GM20431 (cell line): ENCODE data around the gene SMIM38.

Experiments
- in situ Hi-C: fragments of 300-500 bp; cut with MseI, MboI; formaldehyde crosslinking; loops from one replicate; pipeline ENCODE4 v1.15.0; 2020; ENCODE audit warnings: low sequenced_read_pairs; ENCODE audit not compliant: unreplicated experiment

SMIM38 gene

DNA sequence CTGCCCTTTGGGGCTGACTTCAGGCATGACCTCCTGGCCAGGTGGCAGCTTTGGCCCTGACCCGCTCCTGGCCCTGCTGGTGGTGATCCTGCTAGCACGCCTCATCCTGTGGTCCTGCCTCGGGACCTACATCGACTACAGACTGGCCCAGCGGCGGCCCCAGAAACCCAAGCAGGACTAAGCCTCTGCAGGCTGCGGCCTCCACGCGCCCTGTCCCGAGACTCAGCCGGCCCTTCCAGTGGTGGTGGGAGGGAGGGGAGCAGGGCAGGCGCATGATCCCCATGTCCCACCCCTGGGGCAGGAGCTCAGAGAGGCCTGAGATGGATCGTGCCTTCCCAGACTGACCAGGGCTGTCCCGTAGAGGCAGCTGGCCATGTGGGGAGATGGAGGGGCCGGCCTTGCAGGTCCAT is 2.1 kb downstream of the SMIM38 start:
- in situ Hi-C loops, result no loop called here

DNA sequence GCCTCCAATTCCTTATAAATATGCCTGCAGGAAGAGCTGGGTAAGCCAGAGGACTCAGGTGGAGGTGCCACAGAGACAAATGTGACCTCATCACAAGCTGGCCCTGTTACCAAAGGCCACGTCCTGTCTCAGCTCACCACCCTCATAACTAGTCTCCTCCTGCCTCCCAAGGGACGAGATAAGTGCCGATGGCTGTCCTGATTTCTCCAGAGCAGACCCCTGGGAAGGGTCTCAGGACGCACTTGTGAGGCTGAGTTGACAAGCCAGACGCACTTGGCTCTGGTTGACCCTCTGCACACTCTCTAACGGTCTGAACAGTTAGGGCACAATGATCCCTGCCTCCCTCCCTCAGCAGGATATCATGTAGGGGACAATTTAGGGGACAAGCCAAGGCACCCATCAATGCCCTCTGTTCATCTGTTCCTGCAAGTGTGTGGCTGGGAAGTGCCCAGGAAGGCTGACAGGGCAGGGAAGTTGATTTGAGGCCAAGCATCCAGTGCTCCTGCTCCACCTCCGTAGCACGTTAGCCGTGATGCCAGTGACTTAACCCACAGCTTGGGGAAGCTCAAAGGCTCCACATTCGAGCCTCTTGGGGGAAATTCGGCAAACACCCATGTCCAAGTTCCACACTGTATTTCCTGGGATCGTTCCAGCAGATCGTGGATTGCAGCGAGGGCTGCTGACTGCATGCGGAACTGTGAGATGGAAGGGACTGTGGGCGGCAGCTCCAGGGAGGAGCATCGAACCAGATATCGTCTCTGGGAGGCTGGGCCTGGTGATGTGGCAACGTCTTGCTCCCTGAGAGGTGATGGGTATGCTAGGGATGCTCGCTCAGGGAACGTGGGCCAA is 2.8 kb downstream of the SMIM38 start:
- in situ Hi-C loops, result no loop called here

DNA sequence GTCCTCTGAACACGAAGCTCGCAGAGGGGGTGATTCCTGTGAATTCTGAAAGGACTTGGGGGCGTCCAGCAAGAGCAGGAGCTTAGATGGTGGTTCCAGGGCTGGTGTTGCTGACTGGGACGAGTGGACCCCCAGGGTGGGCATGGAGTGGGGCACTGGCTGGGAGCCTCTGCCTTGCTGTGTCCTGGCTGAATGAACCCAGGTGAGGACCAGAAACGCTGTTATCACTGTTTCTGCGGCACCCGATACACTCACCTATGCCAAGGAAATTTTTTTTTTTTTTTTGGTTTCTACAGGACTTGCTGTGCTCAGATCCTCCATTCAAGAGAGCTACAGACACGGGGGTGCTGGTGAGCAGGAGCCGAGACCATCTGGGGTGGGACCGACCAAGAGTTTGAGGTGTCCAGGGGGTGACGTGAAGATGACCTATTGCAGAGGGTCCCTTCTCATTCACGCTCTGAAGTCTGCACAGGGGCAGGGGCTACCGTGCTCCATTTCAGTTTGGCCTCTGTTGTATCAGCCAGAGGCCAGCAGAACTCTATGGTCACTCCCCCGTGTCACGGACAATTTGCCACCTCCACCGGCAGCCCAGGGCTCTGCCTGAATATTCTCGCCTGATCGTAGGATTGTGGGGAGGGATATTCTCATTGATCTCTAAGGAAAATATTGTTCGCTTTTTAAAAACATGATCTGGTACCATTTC is 3.6 kb downstream of the SMIM38 start:
- in situ Hi-C loops, result no loop called here

DNA sequence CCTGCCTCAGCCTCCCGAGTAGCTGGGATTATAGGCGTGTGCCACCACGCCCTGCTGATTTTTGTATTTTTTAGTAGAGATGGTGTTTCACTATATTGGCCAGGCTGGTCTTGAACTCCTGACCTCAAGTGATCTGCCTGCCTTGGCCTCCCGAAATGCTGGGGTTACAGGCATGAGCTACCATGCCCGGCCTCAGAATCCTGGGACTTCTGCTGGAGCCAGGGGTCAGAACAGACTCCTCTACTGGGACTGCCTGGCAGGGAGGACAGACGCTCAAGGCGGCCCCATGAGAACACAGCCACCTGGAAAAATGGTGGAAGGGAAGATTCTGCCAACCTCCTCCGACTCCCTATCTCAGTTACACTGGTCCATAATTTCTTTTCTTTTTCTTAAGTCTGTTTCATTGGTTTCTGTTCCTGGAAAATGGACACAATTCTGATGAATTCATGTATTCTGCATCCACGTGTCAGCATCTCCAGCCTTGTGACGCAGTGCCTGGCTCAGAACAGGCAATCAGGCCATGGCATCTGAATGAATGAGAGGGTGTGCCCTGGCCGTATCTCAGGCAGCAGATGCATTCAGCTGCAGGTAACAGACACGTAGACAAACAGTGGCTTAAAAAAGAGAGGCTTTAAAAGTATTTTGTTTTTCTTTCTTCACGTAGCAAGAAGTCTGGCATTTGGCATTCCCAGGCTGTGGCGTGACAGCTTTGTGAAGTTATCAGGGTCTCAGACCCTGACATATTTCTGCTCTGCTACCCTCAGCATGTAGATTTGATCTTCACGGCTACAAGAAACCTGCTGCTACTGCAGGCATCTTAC is 4.8 kb downstream of the SMIM38 start:
- in situ Hi-C loops, result no loop called here

DNA sequence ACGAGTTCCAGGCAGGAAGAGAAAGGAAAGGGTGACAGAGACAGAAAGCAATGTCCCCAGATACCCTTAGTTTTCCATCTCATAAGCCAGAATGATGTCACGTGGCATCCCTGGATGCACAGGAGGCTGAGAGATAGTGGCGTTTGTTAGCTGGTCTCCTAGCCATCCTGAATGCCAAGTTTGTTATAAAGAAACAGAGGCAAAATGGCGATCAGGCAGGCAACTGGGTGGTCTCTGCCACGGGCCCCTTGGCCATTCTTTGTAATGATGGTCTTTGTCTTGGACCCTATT is 5.3 kb downstream of the SMIM38 start:
- in situ Hi-C loops, result no loop called here

DNA sequence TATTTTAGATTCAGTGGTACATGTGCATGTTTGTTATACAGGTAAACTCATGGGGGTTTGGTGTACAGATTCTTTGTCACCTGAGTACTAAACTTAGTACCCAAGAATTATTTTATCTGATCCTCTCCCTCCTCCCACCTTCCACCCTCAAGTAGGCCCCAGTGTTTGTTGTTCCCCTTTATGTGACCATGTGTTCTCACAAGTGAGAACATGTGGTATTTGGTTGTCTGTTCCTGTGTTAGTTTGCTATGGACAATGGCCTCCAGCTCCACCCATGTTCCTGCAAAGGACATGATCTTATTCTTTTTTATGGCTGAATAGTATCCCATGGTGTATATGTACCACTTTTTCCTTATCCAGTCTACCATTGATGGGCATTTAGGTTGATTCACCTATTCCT is 6.8 kb downstream of the SMIM38 start:
- in situ Hi-C loops, result no loop called here

DNA sequence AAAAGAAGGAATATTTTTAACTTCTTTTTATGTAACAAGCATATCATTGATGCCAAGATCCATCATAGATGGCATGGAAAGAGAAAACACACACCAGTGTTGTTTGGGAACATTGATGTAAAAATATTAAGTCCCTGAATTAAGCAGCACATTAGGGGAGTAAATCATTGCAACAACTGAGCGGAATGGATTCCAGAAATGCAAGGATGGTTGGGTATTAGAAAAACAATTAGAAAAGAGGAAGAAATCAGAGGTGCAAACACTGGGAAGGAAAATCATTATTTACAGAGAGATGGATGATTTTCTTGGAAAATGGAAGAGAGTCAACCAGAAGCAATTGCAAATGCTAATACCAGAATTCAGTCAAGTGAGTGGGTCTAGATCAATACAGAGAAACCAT is 8.1 kb downstream of the SMIM38 start:
- in situ Hi-C loops, result no loop called here

DNA sequence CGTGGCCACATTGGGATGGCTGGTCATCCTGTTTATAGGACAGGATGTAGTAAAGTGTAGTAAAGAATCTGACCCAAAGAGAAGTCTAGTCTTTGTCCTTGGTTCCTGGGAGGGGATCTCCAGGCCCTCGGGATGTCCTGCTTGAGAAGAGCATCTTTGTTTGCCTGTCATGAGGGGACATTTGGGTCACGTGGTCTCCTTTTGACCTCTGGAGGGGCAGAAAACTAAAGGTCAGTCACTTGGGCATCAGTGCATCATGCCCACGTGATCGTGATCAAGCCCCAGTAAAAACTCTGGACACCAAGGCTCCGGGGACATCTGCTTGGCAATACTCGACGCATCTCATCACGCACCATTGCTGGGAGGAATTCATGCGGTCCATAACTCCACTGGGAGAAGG is 9.1 kb downstream of the SMIM38 start:
- in situ Hi-C loops, result no loop called here

DNA sequence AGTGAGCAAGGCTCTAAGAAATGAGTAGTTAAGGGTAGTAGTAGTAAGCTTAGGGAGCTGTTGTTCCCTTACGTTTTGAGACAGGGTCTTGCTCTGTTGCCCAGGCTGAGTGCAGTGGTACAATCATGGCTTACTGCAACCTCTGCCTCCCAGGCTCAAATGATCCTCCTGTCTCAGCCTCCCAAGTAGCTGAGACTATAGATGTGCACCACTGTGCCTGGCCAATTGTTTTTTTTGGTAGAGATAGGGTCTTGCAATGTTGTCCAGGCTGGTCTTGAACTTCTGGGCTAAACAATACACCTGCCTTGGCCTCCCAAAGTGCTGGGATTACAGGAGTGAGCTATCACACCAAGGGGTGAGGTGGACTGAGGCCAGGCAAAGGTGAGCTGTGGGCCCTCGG is 10.0 kb downstream of the SMIM38 start:
- in situ Hi-C loops, result no loop called here

DNA sequence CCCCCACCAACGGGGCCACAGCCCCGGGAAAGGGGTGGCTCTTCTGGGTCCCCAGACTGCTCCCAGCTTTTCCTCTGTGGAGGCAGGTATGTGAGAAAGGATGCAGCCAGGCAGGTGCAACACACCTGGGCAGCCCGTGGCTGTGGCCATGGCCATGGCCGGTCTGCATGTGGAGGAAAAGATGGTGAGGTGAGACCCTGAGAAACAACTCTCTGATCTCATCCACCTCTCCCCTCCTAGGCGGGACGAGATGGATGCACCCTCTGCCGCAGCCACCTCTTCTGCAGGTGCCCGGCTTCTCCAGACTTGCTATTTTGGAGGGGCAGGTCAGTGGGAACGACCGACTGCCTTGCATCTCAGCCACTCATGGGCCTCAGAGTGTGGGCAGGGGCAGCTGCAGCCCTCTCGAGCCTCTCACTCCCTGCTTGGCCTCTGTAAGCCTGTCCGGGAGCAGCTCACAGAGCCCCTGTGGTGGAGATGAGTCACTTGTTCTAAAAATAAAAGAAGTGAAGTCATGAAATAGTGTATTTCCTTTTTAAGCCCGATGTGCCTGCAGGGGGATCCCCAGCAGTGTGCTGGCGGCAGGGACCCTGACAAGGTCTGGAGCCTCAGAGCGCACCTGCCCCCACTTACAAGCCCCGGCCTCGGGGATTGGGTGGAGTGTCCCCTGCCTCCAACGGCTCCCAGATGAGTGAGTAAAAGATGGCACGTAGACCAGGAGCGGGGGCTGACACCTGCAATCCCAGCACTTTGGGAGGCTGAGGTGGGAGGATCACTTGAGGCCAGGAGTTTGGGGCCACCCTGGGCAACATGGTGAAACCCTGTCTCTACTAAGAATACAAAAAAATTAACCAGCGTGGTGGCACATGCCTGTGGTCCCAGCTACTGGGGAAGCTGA is 10.7 kb downstream of the SMIM38 start:
- in situ Hi-C loops, result no loop called here

DNA sequence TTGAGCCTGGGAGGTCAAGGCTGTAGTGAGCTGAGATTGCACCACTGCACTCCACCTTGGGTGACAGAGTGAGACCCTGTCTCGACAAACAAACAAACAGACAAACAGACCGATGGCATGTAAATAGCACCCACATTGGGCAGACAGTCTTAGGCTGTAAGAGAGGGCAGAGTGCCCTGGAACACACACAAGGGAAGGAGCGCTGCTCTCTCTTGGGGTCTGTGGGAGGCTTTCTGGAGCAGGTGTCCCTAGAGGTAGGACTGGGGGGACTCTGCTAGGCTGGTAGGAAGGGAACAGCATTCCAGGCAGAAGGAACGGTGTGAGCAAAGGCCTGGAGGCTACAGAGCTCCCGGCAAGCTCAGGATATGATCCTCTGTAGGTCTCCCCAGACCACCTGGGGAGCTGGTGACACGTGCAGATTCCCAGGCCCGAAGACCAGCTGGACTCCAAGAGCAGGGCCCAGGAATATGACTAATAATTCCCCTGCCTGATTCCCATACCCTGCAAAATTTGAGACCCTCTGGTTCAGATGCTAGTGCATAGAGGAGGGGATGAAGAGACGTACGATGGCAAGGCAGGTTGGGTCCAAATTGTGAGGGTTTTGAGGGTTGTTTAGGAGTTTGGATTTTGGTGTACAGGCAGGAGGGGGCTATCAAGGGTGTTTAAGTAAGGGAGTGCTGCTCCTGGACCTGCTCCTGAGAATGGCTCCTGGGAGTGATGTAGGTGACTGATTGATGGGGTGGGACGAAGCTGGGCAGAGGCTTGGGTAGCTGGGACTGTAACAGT is 11.6 kb downstream of the SMIM38 start:
- in situ Hi-C loops, result no loop called here

DNA sequence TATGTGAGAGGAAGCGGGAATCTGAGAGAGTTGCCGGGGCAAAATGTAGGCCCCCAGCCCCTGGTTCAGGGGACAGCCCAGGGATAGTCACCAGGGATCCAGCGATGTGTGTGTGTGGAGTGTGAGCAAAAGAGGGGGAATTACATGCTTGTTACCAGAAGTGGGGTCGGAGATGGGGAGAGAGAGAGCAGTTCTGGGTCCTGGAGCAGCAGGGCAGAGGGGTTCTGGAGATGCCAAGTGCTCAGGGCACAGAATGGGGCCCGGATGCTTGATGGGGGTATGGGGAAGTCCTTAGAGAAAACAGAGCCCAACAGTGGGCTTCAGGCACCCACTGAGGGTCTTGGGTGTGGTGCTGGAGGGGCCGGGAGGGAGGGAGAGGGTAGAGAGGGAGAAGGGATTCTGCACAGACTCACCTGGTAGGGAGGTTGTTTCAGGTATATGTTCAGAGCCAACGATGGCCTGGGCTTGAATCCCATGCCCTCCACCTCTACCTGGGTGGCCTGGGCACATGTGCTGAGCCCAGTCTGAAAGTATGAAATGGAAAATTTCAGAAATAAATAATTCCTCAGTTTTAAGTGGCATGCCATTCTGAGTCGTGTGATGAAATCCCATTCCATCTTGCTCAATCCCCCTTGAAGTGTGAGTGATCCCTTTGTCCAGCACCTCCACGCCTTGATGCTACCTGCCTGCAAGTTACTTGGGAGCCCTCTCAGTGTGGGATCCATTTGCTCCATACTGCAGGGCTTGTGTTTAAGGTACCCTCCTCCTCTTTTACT is 12.4 kb downstream of the SMIM38 start:
- in situ Hi-C loops, result no loop called here

DNA sequence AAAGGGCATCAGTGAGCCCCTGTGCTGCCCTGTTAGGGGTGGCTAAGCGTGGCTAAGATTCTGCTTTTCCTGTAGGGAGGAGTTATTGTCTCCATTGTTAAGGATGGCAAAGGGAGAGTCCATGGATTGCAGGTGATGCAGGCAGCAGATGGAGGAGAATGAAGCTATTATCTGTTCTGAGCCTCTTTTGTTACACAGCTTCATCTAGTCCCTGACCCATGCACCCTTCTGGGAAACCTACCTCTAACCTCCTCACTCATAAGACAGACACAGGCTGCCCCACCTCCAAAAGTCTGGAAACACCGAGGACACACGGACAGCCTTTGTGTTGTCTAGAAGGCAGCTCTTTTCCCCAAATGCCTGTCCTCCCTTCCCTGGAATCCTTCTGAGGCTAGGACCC is 13.7 kb downstream of the SMIM38 start:
- in situ Hi-C loops, result no loop called here

DNA sequence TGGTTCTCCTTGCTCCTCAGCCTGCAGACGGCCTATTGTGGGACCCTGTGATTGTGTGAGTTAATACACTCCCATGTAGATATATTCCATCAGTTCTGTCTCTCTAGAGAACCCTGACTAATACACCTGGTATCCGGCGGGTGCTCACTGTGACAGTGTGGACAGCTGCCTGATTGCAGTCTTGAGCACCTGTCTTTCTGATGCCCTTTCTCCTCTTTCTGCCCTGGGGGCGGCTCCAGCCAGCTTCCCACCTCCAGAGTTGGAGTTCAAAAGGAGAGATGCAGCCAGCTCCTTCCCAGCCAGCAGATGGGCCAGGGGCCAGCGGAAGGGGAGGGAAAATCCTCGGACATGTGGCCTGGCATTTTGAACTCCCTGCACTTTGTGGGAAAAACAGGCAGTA is 15.0 kb downstream of the SMIM38 start:
- in situ Hi-C loops, result no loop called here

DNA sequence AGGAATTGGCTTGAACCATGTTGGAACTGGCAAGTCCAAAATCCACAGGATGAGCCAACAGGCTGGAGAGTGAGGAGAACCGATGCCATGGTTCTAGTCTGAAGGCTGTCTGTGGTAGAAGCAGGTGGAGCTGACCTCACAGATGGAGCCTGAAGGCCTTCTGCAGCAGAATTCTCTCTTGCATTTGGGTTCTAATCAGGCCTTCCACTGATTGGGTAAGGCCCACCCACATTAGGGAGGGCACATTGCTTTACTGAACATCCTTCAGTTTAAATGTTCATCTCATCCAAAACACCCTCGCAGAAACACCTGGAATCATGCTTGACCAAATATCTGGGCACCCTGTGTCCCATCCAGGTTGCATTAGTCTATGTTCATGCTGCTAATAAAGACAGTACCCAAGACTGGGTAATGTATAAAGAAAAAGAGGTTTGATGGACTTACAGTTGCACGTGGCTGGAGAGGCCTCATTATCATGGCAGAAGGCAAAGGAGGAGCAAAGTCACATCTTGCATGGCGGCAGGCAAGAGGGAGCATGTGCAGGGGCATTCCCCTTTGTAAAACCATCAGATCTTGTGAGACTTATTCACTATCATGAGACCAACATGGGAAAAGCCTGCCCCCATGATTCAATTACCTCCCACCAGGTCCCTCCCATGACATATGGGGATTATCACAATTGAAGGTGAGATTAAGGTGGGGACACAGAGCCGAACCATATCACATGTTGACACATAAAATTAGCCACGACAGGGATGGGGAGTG is 15.9 kb downstream of the SMIM38 start:
- in situ Hi-C loops, result no loop called here

DNA sequence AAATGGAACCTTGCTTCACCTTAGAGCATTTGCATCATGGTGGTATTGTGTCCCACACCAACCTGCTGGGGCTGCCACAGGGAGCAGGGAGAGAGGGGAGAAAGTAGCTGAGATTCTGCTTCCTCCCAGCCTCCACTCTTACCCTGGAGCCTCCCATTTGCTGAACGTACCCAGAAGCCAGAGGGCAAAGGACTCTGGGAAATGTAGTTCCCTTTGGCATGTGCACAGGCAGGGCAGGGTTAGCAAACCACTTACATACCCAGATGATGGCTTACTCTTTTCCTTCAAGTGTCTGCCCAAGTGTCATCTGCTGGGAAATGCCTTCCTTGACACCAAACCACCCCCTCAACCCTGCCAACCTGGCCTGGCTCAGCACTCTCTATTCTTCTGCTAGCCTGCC is 16.9 kb downstream of the SMIM38 start:
- in situ Hi-C loops, result no loop called here

DNA sequence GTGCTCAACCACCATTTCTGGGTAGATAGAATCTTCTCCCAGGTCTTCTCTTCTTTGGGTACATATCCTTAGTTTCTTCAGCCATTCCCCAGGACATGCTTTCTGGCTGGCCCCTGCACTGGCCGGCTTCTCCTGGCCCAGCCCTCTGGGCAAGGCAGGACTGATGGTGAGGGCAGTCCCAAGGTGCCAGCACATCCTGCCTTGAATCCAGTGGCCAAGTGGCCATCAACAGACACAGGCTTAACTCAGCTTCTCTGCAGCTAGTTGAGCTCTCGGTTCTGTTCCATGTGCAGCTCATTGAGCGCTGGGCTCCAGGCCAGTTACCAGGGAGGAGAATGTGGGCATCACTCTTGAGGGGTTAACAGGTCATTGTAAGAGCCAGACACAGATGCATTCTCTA is 17.6 kb downstream of the SMIM38 start:
- in situ Hi-C loops, result no loop called here
